ENCODE measurements around the gene WDCP. TPM values are rescaled to one million over a fixed set of nuclear protein-coding genes. Genes with fewer than 3 reads are reported as not detected.
A peak's percentile ranks its signal among the peaks of the same experiment; 100 is the strongest.

Gene WDCP
- total RNA-seq, 2 donors from 2014 or later = 2.7 to 3.6 TPM

GRCh38 chr2:24038786-24039499 is 8.2 kb downstream of the WDCP start:
- Histone ChIP-seq H3K27me3 (no peaks in the 10 kb centered on the region), H3K36me3 (peaks cover 32% of the 10 kb centered on the region), H3K27ac (no peak overlapping the region), H3K4me3 (no peak overlapping the region), H3K9me3 (no peaks in the 10 kb centered on the region), H3K4me1 (peaks cover 0 to 8% of the 10 kb centered on the region in 2 donors)
- DNase-seq (ENCODE audit: low spot score) = no peak
- TF ChIP-seq, protein P1, sequence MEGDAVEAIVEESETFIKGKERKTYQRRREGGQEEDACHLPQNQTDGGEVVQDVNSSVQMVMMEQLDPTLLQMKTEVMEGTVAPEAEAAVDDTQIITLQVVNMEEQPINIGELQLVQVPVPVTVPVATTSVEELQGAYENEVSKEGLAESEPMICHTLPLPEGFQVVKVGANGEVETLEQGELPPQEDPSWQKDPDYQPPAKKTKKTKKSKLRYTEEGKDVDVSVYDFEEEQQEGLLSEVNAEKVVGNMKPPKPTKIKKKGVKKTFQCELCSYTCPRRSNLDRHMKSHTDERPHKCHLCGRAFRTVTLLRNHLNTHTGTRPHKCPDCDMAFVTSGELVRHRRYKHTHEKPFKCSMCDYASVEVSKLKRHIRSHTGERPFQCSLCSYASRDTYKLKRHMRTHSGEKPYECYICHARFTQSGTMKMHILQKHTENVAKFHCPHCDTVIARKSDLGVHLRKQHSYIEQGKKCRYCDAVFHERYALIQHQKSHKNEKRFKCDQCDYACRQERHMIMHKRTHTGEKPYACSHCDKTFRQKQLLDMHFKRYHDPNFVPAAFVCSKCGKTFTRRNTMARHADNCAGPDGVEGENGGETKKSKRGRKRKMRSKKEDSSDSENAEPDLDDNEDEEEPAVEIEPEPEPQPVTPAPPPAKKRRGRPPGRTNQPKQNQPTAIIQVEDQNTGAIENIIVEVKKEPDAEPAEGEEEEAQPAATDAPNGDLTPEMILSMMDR (IDR thresholded peaks at IDR 0.05) = no peak

DNA sequence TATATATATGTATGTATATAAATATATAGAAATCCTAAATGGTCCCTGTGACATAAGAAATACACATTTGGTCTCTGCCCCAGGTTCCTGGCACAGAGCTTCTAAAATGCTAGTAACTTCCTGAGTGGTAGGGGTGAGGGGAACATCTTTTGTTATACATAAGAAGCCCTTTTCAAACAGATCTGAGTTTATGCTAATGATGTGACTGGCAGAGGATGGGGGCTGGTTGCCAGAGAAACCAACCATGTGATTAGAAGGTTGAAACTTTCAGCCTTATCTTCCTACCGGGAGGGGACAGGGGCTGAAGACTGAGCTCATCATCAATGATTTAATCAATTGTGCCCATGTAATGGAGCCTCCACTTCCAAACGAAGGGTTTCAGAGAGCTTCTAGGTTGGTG is 21.0 kb downstream of the WDCP start:
- no peaks in the 10 kb centered on the region for H3K9me3 ChIP-seq
- DNase-seq (ENCODE audit: low spot score) = no peak
- TF ChIP-seq, protein P1 (IDR thresholded peaks at IDR 0.05) = no peak
- no peaks in the 10 kb centered on the region for H3K4me1 ChIP-seq
- no peak overlapping the region for H3K4me3 ChIP-seq
- H3K36me3 ChIP-seq = peaks cover 27% of the 10 kb centered on the region
- no peak overlapping the region for H3K27ac ChIP-seq
- no peaks in the 10 kb centered on the region for H3K27me3 ChIP-seq

- DNase-seq (ENCODE audit: low spot score) = no peak
- TF ChIP-seq, protein P1 (IDR thresholded peaks at IDR 0.05) = no peak
- H3K4me3 ChIP-seq = no peak overlapping the region
- H3K4me1 ChIP-seq = no peaks in the 10 kb centered on the region
- H3K27ac ChIP-seq = no peak overlapping the region
- H3K27me3 ChIP-seq = no peaks in the 10 kb centered on the region
- H3K36me3 ChIP-seq = peaks cover 17% of the 10 kb centered on the region
- H3K9me3 ChIP-seq = no peaks in the 10 kb centered on the region
Observed at GRCh38 chr2:24024996-24025663, 22.1 kb downstream of the WDCP start.

GRCh38 chr2:24024018-24024417 is 23.2 kb downstream of the WDCP start:
- TF ChIP-seq, protein P1 (IDR thresholded peaks at IDR 0.05) = peak in 1 of 2 donors; percentile 34
- no peak for DNase-seq (ENCODE audit: low spot score)
- no peak overlapping the region for H3K27ac ChIP-seq
- H3K27me3 ChIP-seq = no peaks in the 10 kb centered on the region
- H3K4me1 ChIP-seq = no peaks in the 10 kb centered on the region
- H3K9me3 ChIP-seq = no peaks in the 10 kb centered on the region
- peaks cover 6% of the 10 kb centered on the region for H3K36me3 ChIP-seq
- H3K4me3 ChIP-seq = no peak overlapping the region

DNA sequence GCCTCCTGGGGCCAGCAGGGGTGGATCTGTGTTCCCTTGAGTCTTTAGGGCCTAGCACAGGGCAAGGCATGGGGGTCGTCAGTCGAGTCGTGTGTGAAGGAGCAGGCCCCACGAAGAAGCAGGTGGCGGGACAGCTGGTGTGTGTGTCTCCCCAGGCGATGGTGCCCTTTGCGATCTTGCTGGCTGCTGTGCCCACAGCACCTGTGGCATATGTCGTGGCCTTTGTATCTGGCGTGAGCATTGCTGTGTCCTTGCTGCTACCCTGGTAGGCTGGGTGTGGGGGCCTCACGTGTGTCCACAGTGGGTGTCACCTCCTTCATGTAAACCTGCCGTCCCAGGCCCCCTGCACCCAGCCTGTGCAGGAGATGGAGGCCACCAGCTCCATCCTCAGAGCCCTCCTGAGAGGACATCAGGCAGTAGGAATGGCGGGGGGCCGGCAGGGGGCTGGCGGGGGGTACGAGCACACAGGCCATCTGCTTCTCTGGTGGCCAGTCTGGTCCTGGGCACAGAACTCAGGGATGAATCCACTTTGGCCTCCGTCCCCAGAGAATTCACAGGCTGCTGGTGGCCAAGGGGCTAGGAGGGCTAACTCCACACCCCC is 24.1 kb downstream of the WDCP start:
- DNase-seq (ENCODE audit: low spot score) = no peak
- Histone ChIP-seq H3K4me1 (no peaks in the 10 kb centered on the region), H3K4me3 (no peak overlapping the region), H3K27ac (no peak overlapping the region), H3K9me3 (no peaks in the 10 kb centered on the region), H3K36me3 (peaks cover 4% of the 10 kb centered on the region), H3K27me3 (no peaks in the 10 kb centered on the region)
- TF ChIP-seq, protein P1 (IDR thresholded peaks at IDR 0.05) = no peak

Measured in right atrium auricular region (tissue), 2 donors.